ENCODE data around the gene PLEKHG1. TPM values are rescaled to one million over a fixed set of nuclear protein-coding genes. Genes with fewer than 3 reads are reported as not detected.

PLEKHG1 gene
- total RNA-seq, 4 donors from 2014 or later: 35.0 to 60.8 (median 43.8) TPM

DNA sequence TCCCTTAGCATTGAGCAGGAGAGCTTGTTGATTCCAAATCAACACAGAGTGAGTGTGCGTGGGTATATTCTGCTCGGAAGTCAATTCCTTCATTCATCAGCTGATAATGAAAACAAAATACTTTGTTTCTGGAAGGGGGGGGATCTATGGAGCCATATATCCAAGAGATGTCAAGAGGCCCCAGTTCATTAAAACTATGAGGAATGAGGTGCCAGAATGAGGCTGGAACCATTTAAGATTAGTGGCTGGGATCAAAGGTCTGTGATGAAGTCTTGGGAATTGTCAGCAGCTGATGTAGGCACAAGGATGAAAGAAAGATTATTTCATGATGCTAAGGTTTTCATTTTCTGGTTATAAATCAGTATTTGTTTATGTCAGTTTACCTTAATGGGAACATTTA is 30.5 kb upstream of the PLEKHG1 start:
- Histone ChIP-seq H3K36me3 (no peaks in the 10 kb centered on the region), H3K4me1 (no peaks in the 10 kb centered on the region), H3K27ac (no peak overlapping the region), H3K4me3 (no peak overlapping the region), H3K9me3 (no peaks in the 10 kb centered on the region), H3K27me3 (peaks cover 20% of the 10 kb centered on the region)
- WGBS: 100% methylated on average over 2 of the region's 2 CpGs
- TF ChIP-seq, protein P1, sequence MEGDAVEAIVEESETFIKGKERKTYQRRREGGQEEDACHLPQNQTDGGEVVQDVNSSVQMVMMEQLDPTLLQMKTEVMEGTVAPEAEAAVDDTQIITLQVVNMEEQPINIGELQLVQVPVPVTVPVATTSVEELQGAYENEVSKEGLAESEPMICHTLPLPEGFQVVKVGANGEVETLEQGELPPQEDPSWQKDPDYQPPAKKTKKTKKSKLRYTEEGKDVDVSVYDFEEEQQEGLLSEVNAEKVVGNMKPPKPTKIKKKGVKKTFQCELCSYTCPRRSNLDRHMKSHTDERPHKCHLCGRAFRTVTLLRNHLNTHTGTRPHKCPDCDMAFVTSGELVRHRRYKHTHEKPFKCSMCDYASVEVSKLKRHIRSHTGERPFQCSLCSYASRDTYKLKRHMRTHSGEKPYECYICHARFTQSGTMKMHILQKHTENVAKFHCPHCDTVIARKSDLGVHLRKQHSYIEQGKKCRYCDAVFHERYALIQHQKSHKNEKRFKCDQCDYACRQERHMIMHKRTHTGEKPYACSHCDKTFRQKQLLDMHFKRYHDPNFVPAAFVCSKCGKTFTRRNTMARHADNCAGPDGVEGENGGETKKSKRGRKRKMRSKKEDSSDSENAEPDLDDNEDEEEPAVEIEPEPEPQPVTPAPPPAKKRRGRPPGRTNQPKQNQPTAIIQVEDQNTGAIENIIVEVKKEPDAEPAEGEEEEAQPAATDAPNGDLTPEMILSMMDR (IDR thresholded peaks at IDR 0.05): no peak
- TF ChIP-seq POLR2AphosphoS5 (IDR thresholded peaks at IDR 0.05) (no peak), EP300 (IDR thresholded peaks at IDR 0.05) (no peak), POLR2A (IDR thresholded peaks at IDR 0.05) (no peak)
- DNase-seq (ENCODE audit: low spot score in 2 of 2): no peak

- Histone ChIP-seq H3K4me3 (no peak overlapping the region), H3K36me3 (no peaks in the 10 kb centered on the region), H3K4me1 (no peaks in the 10 kb centered on the region), H3K9me3 (no peaks in the 10 kb centered on the region), H3K27ac (no peak overlapping the region), H3K27me3 (peaks cover 23% of the 10 kb centered on the region)
- 71% methylated on average over 8 of the region's 10 CpGs for WGBS
- no peak for DNase-seq (ENCODE audit: low spot score in 2 of 2)
- no peak for TF ChIP-seq POLR2A (IDR thresholded peaks at IDR 0.05)
- TF ChIP-seq POLR2AphosphoS5 (IDR thresholded peaks at IDR 0.05): no peak
Measured at GRCh38 chr6:150573041-150573681, 26.5 kb upstream of the PLEKHG1 start.

GRCh38 chr6:150575836-150576235 is 23.8 kb upstream of the PLEKHG1 start:
- Histone ChIP-seq H3K27me3 (peaks cover 20% of the 10 kb centered on the region), H3K9me3 (no peaks in the 10 kb centered on the region), H3K4me3 (no peak overlapping the region), H3K4me1 (no peaks in the 10 kb centered on the region), H3K36me3 (no peaks in the 10 kb centered on the region), H3K27ac (no peak overlapping the region)
- DNase-seq (ENCODE audit: low spot score in 2 of 2): no peak
- TF ChIP-seq, protein P1 (IDR thresholded peaks at IDR 0.05): no peak
- TF ChIP-seq POLR2A (IDR thresholded peaks at IDR 0.05) (no peak), EP300 (IDR thresholded peaks at IDR 0.05) (no peak), POLR2AphosphoS5 (IDR thresholded peaks at IDR 0.05) (no peak)
- 76% methylated on average over 6 of the region's 6 CpGs for WGBS

DNA sequence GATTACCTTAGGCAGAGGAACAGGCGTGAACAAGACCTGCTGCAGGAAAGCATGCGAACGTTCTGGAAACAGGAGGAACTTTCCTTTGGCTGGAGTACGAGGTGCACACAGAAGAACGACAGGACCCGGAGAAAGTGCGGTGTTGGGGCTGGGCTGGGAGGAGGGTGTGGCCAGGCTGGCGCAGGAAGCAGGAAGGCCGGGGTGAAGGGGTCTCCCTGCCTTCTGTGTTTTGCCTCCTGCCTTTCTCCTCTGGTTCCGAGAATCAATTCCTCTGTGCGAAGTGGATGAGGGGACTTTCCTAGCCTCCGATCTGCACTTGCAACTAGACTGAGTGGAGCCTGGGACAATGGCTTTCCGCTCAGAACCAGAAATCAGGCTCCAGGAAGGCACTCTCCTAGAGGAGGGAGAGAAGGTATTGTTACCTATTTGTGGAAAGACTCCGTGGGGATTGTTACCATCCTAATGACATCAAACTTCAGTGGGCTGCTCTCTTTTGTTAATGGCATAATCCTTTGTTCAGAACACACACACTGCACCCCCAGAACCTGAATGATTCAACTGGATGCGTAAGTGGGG is 22.9 kb upstream of the PLEKHG1 start:
- Histone ChIP-seq H3K27me3 (peaks cover 14% of the 10 kb centered on the region), H3K4me3 (no peak overlapping the region), H3K36me3 (no peaks in the 10 kb centered on the region), H3K4me1 (no peaks in the 10 kb centered on the region), H3K9me3 (no peaks in the 10 kb centered on the region), H3K27ac (no peak overlapping the region)
- no peak for DNase-seq (ENCODE audit: low spot score in 2 of 2)
- 74% methylated on average over 15 of the region's 15 CpGs for WGBS
- TF ChIP-seq, protein P1 (IDR thresholded peaks at IDR 0.05): no peak
- TF ChIP-seq EP300 (IDR thresholded peaks at IDR 0.05) (no peak), POLR2A (IDR thresholded peaks at IDR 0.05) (no peak), POLR2AphosphoS5 (IDR thresholded peaks at IDR 0.05) (no peak)

DNA sequence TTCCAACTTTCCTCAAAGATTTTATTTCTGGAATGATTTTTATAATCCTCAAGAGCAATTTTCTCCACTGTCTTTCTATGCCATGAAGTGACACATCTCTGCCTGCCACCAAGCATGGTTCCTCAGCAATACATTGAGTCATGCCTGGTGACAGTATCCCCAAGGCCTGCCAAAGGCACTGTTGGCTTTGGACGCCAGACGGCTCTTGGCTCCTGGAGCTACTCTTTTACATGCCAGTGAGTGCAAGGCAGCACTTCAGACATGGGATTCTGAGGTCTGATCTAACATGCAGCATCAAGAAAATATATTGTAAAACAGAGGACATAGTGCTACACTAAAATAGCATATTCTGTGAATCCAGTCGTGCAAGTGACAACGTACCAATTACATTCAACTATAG is 20.1 kb upstream of the PLEKHG1 start:
- Histone ChIP-seq H3K9me3 (no peaks in the 10 kb centered on the region), H3K36me3 (no peaks in the 10 kb centered on the region), H3K4me1 (no peaks in the 10 kb centered on the region), H3K27ac (no peak overlapping the region), H3K27me3 (peaks cover 3% of the 10 kb centered on the region), H3K4me3 (no peak overlapping the region)
- TF ChIP-seq POLR2AphosphoS5 (IDR thresholded peaks at IDR 0.05) (no peak), POLR2A (IDR thresholded peaks at IDR 0.05) (no peak), EP300 (IDR thresholded peaks at IDR 0.05) (no peak)
- TF ChIP-seq, protein P1 (IDR thresholded peaks at IDR 0.05): no peak
- DNase-seq (ENCODE audit: low spot score in 2 of 2): no peak
- 66% methylated on average over 4 of the region's 4 CpGs for whole genome bisulfite sequencing
